ENCODE measurements around the gene SPARC. TPM values are rescaled to one million over a fixed set of nuclear protein-coding genes. Genes with fewer than 3 reads are reported as not detected.

Gene SPARC
- total and polyA plus RNA-seq, 4 donors, result 145 to 1,186 (median 918) TPM

GRCh38 chr5:151674626-151675610 lies 11.8 kb downstream of the SPARC start:
- peaks cover 3 to 61% (median 36%) of the 10 kb centered on the region in 4 donors for H3K36me3 ChIP-seq (ENCODE audit: control insufficient read depth in 4 of 4, insufficient read depth in 4 of 4, low read length in 4 of 4)
- WGBS, 2 donors, result 54 to 60% methylated on average over 4 of the region's 4 CpGs
- H3K27me3 ChIP-seq (ENCODE audit: control insufficient read depth in 3 of 3, insufficient read depth in 3 of 3, low read length in 2 of 3), result no peaks in the 10 kb centered on the region
- H3K27ac ChIP-seq (ENCODE audit: low read depth in 1 of 2, low read length in 1 of 2), result peak overlapping the region; percentile 72 to 91
- DNase-seq, result no peak
- no peak for ATAC-seq (ENCODE audit: insufficient read depth, low FRiP score)
- no peak overlapping the region for H3K9ac ChIP-seq (ENCODE audit: insufficient read depth in 1 of 2, low read length in 2 of 2)
- peaks cover 0 to 6% (median 0%) of the 10 kb centered on the region in 4 donors for H3K9me3 ChIP-seq (ENCODE audit: control insufficient read depth in 4 of 4, insufficient read depth in 3 of 4, low read length in 3 of 4)
- TF ChIP-seq CTCF (IDR thresholded peaks at IDR 0.05; ENCODE audit: control extremely low read depth, extremely low read depth), result no peak
- peaks cover 8 to 63% (median 32%) of the 10 kb centered on the region in 5 donors for H3K4me1 ChIP-seq (ENCODE audit: control insufficient read depth in 5 of 5, insufficient read depth in 5 of 5, low read length in 5 of 5)
- H3K4me3 ChIP-seq, result no peak overlapping the region

GRCh38 chr5:151673421-151673820 lies 13.3 kb downstream of the SPARC start:
- Histone ChIP-seq H3K27ac (ENCODE audit: low read depth in 1 of 2, low read length in 1 of 2) (peak overlapping the region; percentile 35 to 80), H3K9me3 (ENCODE audit: control insufficient read depth in 4 of 4, insufficient read depth in 3 of 4, low read length in 3 of 4) (peaks cover 0 to 1% (median 0%) of the 10 kb centered on the region in 4 donors), H3K4me3 (no peak overlapping the region), H3K9ac (ENCODE audit: insufficient read depth in 1 of 2, low read length in 2 of 2) (no peak overlapping the region), H3K27me3 (ENCODE audit: control insufficient read depth in 3 of 3, insufficient read depth in 3 of 3, low read length in 2 of 3) (no peaks in the 10 kb centered on the region), H3K4me1 (ENCODE audit: control insufficient read depth in 5 of 5, insufficient read depth in 5 of 5, low read length in 5 of 5) (peaks cover 8 to 53% (median 31%) of the 10 kb centered on the region in 5 donors), H3K36me3 (ENCODE audit: control insufficient read depth in 4 of 4, insufficient read depth in 4 of 4, low read length in 4 of 4) (peaks cover 6 to 69% (median 48%) of the 10 kb centered on the region in 4 donors)
- no peak for TF ChIP-seq CTCF (IDR thresholded peaks at IDR 0.05; ENCODE audit: control extremely low read depth, extremely low read depth)
- WGBS, 2 donors, result 58 to 79% methylated on average over 4 of the region's 4 CpGs
- DNase-seq, result no peak
- ATAC-seq (ENCODE audit: insufficient read depth, low FRiP score), result no peak

GRCh38 chr5:151672516-151672915 lies 14.2 kb downstream of the SPARC start:
- Histone ChIP-seq H3K4me1 (ENCODE audit: control insufficient read depth in 5 of 5, insufficient read depth in 5 of 5, low read length in 5 of 5) (peaks cover 4 to 44% (median 26%) of the 10 kb centered on the region in 5 donors), H3K9ac (ENCODE audit: insufficient read depth in 1 of 2, low read length in 2 of 2) (no peak overlapping the region), H3K27ac (ENCODE audit: low read depth in 1 of 2, low read length in 1 of 2) (peak overlapping the region; percentile 35 to 80), H3K27me3 (ENCODE audit: control insufficient read depth in 3 of 3, insufficient read depth in 3 of 3, low read length in 2 of 3) (no peaks in the 10 kb centered on the region), H3K36me3 (ENCODE audit: control insufficient read depth in 4 of 4, insufficient read depth in 4 of 4, low read length in 4 of 4) (peaks cover 6 to 78% (median 54%) of the 10 kb centered on the region in 4 donors), H3K4me3 (no peak overlapping the region), H3K9me3 (ENCODE audit: control insufficient read depth in 4 of 4, insufficient read depth in 3 of 4, low read length in 3 of 4) (no peaks in the 10 kb centered on the region)
- DNase-seq, result no peak
- ATAC-seq (ENCODE audit: insufficient read depth, low FRiP score), result no peak
- WGBS, 2 donors, result 60 to 68% methylated on average over 8 of the region's 8 CpGs
- TF ChIP-seq CTCF (IDR thresholded peaks at IDR 0.05; ENCODE audit: control extremely low read depth, extremely low read depth), result no peak

Data from lung (tissue), 12 donors.